Omental fat pad (tissue), 4 donors: ENCODE measurements around the gene RNF208. TPM values are rescaled to one million over a fixed set of nuclear protein-coding genes. Genes with fewer than 3 reads are reported as not detected.

Experiments
- ATAC-seq: fragments of 150-250 bp; one replicate; pipeline ENCODE4 v1.9.1; 2016; ENCODE audit warnings: mild to moderate bottlenecking, moderate library complexity; ENCODE audit not compliant: low FRiP score
- DNase-seq: peaks from one replicate; pipeline ENCODE4 v3.0.0-alpha.2; 2019; ENCODE audit warnings: low spot score
- CTCF ChIP-seq, 3 donors: fragments of 450-650 bp; IDR thresholded peaks; one replicate each; pipeline ENCODE4 v1.5.1; 2016 to 2017; ENCODE audit warnings: antibody characterized with exemption in 3 of 3, mild to moderate bottlenecking in 3 of 3, moderate library complexity in 2 of 3
- total RNA-seq, 4 donors: library from RNA; depleted of rRNA; stranded (reverse); fragments of >200 nt; gene quantifications; one replicate each; pipeline ENCODE4 v1.1.0, GENCODE V29; 2016

RNF208 gene
- total RNA-seq, 4 donors from 2014 or later: 0.65 to 1.0 (median 0.72) TPM; not detected in 1

GRCh38 chr9:137256856-137257255 is 34.8 kb upstream of the RNF208 start:
- DNase-seq: no peak
- ATAC-seq: no peak
- no peak for TF ChIP-seq CTCF (IDR thresholded peaks at IDR 0.05)

GRCh38 chr9:137256362-137256761 is 34.3 kb upstream of the RNF208 start:
- ATAC-seq (no peak), DNase-seq (no peak)
- TF ChIP-seq CTCF (IDR thresholded peaks at IDR 0.05): no peak

GRCh38 chr9:137255448-137256114 is 33.5 kb upstream of the RNF208 start:
- TF ChIP-seq CTCF (IDR thresholded peaks at IDR 0.05): no peak
- DNase-seq: no peak
- peak; percentile 49 for ATAC-seq

- no peak for TF ChIP-seq CTCF (IDR thresholded peaks at IDR 0.05)
- peak; percentile 93 for ATAC-seq
- DNase-seq: peak; percentile 72
These were observed 32.8 kb upstream of the RNF208 start, which contains the start of gene NELFB for GRCh38 chr9:137254624-137255447. Gene NELFB, plus strand, starts transcription at chr9:137255327.

GRCh38 chr9:137253717-137254623 is 31.9 kb upstream of the RNF208 start:
- ATAC-seq (no peak), DNase-seq (no peak)
- no peak for TF ChIP-seq CTCF (IDR thresholded peaks at IDR 0.05)

- no peak for DNase-seq
- no peak for ATAC-seq
- TF ChIP-seq CTCF (IDR thresholded peaks at IDR 0.05): no peak
These were observed 30.8 kb upstream of the RNF208 start for GRCh38 chr9:137252555-137253506.
